NCI-H187 (cell line): Measurements from ENCODE around the gene NLRP9.

Source experiments
- DNase-seq, 2 experiments: peaks; one replicate each; lab custom pipeline; 2025; lab: John Stamatoyannopoulos, UW

Gene NLRP9

DNA sequence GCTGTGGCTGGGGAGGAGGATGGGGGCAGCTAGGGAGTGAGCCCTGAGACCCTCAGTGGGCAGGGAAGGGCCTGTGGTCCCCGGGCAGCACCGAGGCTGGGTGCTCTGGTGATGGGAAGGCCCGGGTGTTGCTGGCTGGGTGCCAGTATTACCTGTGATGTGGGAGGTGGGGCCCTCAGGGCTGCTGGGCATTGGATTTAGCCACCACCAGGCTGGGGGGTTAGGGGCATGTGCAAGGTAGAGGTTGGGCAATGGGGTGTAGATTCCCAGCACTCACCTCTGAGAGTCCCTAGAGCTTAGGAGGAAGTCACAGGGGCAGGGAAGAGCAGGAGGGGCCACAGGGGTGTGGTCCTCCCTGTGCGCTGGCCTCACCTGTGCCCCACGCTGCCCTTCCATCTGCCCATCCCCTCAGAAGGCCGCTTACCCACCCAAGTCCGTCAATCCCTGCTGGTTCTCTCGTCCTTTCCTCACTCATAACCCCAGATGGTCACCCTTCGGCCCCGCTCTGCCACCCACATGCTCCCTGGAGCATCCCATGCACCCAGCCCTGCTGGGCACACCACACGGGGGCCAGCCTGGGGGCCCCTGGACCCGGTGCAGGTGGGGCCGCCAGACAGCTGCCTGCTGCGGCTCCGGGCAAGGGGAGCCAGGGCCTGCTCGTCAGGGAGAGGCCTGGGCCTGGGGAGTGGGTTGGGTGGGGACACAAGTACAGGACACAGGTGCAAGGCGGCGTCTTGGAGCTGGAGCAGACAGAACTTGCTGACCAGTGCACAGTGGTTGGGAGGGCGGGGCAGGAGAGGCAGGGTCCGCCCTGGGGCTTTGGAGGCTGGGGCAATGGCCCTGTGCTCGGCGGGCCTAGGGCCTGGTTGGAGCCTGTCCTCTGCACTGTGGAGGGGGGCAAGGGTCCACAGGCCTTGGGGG, 50.7 kb downstream of the NLRP9 start:
- no peak for DNase-seq

DNA sequence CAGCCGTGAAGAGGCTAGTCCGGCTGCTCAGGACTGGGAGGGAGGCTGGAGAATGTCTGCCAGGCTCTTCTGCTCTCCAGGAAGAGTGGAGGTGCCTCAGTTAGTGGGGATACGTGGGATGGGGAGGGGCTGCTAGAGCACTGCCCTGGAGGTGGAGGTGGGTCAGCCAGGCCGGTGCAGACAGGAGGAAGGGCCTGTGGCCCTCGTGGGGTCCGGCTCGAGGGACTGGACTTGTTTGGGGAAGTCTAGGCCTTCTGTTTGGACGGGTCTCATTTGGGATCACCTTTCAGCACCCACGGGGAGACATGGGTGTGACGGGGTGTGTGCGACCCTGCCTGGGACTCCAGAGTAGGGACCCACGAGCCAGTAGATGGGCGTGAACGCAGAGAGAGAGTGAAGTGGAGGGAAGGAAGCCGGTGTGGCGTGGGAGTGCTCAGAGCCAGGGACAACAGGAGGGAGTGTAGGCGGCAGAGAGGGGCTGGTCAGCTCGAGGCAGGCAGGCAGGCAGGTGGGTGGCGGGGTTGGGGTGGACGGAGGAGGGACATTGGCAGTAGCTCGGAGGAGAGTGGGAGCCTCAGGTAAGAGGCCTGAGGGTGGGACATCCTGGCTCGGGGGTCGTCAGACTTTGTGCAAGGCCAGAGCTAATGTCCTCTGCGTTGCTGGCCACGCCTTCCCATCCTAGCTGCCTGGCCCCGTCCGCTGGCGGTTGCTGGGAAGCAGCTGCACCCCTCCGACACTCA, 51.7 kb downstream of the NLRP9 start:
- DNase-seq, result no peak

DNA sequence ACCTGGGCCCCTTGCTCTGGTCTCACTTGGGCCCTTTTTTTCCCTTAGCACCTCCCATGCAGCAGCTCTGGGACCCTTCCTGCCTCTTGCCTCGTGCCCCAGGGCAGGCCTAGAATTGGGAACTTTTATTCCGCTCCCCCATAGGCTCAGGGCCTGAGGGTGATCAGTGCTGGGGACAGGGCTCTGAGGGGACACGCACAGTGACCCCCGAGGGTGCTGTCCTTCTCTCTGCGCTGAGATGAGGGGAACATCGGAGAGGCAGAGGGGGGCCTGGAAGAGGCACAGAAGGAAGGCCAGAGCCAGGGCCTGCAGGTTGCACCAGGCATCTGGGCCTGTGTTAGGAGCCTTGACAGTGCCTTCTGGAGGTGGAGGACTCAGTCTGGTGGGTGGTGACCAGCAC, 52.4 kb downstream of the NLRP9 start:
- DNase-seq, result no peak

DNA sequence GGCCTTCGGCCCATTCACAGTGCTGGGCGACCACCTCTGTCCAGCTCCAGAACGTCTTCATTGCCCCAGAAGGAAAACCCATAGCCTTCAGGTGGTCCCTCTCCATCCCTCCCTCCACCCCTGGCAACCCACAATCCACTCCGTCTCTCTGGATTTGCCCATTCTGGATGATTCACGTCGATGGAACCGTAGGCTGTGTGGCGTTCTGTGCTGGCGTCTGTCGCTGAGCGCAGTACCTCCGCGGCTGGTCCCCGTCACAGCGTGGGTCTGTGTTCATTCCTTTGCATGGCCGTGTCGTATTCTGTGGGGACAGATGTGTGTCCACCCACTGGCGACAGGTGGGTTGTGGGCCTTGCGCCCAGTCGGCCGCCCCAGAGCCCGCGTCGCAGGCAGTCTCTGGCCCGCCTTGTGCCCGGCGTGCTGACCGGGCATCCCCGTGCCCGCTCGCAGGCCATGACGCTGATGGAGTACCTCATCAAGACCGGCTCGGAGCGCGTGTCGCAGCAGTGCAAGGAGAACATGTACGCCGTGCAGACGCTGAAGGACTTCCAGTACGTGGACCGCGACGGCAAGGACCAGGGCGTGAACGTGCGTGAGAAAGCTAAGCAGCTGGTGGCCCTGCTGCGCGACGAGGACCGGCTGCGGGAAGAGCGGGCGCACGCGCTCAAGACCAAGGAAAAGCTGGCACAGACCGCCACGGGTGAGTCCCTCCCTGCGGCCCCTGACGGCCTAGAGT, 53.1 kb downstream of the NLRP9 start:
- no peak for DNase-seq

DNA sequence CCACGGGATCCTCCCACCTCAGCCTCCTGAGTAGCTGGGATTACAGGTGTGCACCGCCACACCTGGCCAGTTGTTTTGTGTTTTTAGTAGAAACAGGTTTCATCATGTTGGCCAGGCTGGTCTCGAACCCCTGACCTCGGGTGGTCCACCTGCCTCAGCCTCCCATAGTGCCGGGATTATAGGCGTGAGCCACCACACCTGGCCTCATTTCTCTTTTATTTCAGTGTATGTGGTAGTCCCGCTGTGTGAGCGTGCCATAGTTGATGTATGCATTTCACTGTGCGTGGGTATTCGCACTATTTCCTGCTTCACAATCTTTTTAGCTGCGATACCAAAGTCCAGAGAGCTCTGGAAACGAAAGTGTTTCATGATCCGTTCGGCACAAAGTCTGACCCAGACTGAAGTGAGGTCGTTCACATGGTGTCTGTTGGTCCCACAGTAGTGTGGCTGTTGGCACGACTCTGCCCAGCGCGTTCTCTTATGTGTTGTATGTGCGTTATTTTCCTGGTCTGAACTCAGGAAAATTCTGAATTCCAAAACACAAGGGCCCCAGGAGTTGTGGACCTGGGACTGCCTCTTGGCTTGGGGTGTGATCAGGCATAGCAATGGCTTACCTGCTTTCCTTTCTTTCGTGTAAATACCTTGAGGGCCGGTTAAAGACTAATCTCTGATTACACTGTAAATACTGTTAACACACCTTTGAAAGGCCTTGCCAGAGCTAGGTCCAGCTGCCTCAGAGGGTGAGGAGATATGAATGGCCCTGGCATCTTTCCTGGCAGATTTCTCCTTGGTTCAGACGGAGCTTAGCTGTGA, 54.5 kb downstream of the NLRP9 start:
- DNase-seq, result no peak

DNA sequence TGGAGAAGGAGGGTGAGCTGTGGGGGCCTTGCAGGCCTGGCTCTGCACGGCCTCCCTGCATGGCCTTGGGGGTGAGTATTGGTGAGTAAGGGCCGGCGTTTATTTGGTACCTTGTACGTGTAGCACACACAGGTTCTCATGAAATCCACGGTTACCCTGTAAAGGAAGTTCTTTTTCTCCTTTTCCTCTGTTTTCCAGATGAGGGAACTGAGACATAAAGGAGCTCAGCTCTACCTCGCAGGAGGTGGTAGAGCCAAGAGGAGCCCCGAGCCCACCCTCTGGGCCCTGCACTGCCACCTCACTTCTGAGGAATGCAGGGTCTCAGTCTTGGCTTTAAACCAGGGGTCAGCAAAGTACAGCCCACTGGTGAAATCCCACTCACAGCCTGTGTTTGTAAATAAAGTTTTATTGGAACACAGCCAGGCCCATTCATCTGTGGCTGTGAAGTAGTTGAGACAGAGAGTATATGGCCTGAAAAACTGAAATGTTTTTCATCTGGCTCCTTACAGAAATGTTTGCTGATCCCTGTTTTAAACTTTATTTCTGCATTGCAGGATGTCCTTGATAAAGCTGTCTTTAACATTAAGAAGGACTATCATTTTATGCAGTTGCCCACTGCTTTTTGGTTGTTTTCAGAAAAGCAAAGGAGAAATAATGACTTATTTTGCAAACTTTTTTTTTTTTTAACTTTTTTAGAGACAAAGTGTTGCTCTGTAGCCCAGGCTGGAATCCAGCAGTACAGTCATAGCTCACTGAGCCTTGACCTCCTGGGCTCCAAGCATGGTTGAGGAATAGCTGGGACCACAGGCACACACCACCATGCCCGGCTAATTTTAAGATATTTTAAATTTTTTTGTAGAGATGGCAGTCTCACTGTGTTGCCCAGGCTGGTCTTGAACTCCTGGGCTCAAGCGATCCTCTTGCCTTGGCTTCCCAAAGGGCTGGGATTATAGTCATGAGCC, 56.8 kb downstream of the NLRP9 start:
- no peak for DNase-seq

DNA sequence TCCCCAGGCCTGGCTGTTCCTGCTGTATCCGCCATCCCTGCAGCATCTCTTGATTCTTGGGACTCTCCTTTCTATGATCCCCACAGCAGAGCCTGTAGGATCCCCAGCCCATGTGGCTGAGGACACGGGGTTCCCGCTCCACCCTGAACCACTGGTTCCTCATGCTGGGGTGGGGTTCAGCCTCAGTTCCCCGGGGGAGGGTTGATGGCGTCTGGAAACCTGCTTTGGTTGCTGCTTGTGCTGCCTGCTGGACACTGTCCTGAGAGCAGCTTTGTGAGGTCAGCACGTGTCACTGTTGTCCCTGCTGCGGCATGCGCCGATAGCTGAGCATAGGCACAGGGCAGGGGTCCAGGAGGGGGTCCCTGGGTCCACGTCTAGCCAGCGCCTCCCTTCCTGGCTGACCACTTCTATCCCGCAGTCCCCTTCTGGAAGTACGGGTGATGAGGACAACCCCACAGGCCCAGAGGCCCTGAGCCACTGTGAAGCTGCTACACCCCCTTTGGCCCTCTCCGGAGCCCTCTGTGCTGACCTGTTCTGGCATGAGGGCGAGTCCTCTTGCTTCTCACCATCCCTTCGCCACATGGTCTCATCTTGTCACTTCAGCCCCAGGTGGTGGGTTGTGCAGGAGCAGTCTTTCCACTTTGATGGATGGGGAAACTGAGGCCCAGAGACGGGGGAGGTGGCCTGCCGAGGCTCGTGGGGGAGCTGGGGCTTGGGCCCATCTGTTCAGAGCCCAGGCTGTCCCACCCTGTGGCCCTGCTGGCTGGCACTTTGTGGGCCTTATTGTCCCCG, 57.7 kb downstream of the NLRP9 start:
- DNase-seq, result no peak

DNA sequence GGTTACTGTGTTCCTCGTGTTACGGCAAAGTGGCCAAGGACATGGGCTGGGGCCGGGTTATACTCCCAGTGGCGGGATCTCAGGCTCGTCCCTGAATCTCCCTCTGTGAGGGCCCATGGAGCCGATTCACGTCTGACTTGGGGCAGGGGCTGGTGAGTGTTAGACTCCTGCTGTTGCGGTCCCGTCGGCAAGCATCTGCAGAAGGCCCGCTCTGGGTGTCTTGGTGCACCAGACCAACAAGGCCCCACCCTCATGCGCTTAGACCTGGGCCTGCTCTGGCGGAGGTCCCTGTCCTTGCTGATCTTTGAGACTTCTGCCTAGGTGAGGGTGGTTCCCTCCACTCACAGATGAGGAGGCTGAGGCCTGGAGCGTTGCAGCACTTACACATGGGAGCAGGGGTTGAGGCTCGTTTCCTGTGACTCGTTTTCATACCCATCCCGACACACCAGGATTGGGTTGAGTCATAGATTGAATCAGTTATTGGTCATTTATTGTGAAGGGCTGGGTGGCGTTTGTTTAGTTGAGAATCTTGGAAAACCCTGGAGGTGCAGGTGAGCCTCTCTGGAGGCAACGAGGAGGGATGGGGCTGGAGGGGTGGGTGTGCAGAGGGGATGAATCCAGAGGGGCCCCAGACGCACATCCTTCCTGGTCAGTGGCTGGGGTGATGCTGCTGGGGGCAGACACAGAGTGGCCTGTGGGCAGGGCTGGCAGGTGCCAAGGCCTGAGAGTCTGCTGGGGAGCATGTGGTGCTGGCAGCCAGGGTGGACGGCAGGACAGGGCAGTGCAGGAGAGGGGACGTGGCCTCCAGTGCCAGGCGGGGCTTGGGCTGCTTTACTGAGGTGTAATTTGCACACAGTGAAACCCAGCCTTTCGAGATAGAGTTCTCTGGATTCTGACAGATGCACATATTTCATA, 58.6 kb downstream of the NLRP9 start:
- no peak for DNase-seq

DNA sequence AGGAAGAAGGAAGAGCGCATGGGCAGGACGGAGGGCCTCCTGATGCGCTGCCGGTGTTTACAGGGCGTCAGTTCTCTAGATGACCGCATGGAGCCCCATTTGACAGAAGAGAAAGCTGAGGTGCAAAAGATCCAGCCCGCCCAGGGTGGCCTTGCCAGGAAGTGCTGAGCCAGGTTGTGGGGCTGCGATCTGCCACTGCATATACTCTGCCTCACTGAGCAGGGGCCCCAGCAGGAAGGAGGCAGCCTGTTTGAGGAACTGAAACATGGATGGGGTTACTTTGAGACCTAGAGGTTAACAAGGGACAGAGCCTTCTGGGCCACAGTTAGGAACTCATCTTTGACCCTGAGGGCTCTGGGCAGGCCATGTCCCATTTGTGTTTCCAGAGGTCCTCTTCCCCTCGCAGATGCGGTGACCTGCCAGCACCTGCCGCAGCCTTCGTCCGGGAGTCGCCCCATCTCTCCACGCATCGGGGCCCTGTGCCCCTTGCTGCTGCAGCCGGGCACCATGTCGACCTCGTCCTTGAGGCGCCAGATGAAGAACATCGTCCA, 60.0 kb downstream of the NLRP9 start:
- no peak for DNase-seq

DNA sequence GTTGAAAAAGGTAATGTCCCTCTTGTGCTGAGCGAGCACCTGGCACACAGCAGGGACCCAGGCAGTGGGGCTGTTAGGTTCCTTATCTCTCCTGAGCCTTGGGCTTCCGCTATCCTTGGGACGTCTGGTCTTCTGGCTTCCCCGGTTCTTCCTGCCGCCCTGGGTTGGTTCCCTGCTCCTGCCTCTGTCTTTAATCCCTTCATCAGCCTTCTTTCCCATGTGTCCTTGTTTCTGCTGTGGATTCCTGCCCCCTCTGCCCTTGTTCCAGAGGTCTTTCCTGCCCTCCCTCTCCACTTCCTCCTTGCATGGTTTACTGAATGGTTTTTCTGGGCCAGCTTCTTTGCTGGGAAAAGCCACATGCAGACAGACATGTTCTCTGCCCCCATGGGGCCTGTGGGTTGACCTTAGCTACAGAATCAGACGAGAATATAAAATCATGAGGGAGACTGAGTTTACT, 60.6 kb downstream of the NLRP9 start:
- no peak for DNase-seq

DNA sequence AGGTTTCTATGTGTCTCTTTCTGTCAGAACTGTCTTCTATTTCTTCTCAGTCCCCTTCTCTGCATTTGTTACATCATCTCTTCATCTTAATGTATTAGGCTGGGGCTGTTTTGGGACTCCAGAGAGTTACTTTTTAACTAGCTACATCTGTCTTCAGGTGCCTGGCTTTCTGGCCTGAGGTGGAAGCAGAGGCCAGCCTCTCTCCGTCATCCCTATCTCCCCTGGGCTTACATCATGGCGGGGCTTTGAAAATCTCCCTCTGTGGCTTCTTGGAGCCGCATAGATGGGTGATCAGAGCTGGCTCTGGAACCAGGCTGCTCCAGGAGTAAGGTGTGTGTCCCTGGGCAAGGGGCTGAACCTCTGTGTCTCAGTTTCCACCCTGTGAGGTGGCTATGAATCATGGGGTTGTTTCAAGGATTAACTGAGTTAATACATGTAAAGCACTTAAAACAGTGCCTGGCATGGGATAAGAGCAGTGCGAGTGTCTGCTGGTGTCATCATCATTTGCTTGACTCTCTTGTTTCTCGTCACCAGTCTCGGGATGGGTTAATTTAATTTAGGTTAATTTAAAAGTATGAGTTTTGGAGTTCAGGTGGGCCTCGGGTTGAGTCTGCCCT, 61.2 kb downstream of the NLRP9 start:
- DNase-seq, result no peak

DNA sequence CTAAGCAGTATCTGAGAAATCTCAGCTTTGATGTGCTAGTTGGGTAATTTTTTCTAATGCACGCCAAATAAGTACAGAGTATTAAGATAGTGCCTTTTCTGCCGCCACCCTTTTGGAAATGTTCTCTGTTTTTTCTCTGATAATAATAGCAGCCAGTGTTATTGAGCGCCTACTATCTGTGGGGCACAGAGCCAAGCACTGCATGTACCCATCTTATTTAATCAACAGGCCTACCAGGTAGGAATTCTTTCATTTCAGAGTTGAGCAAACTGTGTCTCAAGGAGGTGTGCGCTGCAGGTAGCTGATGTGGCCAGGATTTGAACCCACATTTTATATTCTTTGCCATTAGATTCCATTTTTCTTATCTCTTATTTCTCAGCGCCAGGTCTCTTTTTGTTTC, 61.8 kb downstream of the NLRP9 start:
- DNase-seq, result no peak

DNA sequence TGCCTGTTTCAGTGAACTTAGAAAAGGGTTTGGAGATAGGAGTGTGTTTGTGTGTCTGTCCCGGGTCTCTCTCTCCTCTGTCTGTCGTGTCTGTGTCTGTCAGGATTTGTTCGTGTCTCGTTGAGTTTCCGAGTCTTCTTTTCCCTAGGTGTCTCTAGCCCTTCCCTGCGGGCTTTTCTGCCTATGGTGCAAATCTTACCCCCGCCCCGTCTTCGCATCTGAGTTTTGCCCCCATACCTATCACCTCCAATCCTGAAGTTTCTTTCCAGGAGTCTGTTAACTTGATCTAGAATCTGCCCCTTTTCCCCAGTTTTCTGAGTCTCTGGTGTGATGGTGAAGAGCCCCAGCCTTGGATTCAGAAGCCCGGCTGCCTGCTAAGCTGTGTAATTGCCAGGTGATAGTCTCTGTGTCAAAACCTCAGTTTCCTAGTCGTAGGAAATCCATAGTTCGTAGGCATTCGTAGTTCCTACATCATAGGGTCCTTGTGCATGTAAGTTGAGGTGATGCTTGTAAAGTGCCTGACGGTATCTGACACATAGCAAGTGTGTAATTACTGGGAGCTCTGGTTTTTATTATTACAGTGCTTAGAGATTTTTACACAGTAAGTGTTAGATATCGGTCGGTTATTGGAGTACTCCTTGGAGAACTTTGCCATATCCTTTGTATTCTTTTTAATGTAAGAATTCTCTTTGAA, 62.4 kb downstream of the NLRP9 start:
- no peak for DNase-seq

DNA sequence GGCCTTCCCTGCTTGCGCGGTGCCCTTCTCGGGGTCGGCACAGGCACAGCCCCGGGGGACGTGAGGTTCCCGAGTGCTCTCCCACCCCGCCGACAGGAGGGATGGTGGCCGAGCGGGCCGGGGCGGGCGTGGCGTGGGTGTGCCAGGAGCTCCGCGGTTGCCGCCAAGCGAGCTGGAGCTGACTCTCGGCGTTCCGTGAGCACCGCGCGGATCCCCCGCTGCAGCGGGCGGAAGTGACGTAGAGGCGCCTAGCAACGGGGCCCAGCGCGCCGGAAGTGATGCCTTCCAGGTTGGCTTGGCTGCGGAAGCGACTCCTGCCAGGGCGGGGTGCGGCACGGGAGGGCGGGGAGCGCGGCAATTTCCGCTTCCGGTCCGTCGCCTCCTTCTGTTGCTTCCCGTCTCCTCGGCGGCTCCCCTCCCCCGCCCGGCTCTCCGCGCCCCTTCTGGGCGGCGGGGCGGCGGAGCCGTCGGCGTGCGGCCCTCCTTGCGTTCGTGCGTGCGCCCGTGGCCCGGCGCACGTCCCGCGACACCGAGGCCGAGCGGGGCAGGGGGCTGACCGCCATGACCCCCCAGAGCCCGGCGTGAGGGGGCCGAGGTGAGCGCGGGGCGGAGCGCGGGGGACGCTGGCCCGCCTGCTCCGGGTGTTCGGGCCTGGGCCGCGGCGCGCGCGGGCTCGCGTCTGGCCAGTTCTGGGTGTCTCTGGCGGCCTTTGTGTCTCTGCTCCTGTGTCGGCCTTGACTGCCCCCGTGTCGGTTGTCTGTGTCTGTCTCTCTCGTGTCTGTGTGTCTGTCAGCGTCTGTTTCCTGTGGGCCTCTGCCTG, 63.2 kb downstream of the NLRP9 start, which contains the start of gene EPN1:
EPN1 (plus strand) TSS at position 386 of the 820 bp plus-strand sequence. CDS start 3,402 bp downstream, outside the sequence.
- peak; percentile 91 to 96 for DNase-seq

DNA sequence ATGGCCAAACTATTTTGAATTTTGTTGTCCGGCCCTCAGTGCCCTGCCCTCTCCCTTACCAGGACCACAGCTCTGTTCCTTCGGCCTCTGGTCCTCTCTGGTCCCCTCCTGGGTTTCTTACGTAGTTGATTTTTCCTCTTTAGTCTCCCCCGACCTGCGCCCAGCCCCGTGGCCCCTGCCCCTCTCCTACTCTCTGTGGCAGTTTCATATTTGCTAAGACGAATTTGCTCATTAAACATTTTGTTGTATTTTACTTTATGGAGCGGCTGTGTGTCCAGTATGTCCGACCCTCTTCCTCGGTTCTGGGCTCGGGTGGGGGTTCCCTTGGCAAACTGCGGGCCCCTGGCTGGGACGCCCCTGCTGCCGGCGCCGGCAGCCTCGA, 63.8 kb downstream of the NLRP9 start:
- no peak for DNase-seq

DNA sequence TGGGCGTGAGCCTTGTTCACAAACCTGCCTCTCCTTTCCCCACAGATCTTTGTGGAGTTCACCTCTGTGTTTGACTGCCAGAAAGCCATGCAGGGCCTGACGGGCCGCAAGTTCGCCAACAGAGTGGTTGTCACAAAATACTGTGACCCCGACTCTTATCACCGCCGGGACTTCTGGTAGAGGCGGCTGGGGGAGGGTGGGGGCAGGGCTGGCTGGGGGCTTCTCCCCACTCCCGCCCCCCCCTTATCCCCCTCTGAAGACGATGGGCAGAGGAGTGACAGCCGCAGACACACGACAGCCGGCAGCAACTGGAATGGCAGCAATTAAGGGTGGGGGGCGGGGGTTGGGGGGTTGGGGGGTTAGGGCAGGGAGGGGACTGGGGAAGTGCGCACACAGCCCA, 64.3 kb downstream of the NLRP9 start:
- DNase-seq, result no peak
